Left kidney (tissue), 2 donors: Measurements from ENCODE around the gene GRAPL. TPM values are rescaled to one million over a fixed set of nuclear protein-coding genes. Genes with fewer than 3 reads are reported as not detected.
"Not testable (repeated sequence)": the region's sequence is repeated elsewhere in the genome, so short reads cannot be mapped to it uniquely, and the experiment has no call there.

Experiments used
- DNase-seq: peaks from one replicate; pipeline ENCODE4 v3.0.0-alpha.2; 2013
- polyA plus RNA-seq: library from polyadenylated mRNA; unstranded; fragments of 120-200 nt; gene quantifications from one replicate; pipeline ENCODE4 v1.2.1, GENCODE V29; 2013; ENCODE audit not compliant: insufficient read length

Gene GRAPL
- polyA plus RNA-seq, 1 donor, result 7.0 TPM

GRCh38 chr17:19136138-19136537 lies 8.7 kb downstream of the GRAPL start:
- DNase-seq, result not testable (repeated sequence)

- DNase-seq, result not testable (repeated sequence)
Measured at GRCh38 chr17:19136605-19137004, 9.2 kb downstream of the GRAPL start.

DNA sequence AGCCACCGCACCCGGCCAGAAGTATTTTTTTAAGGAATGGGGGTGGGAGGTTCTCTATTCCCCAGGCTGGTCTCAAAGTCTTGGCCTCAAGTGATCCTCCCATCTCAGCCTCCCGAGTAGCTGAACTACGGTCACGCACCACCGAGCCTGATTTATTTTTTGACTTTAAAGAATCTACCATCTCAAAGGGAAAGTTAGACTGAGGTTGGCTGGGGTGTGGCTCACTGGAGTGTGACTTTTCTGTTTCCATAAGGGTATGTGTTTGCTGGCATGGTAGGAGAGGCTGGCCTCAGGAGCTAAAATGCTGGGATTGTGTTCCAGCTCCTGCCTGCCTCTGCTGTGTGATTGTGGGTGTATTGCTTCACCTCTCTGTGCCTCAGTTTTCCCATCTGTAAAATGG lies 10.6 kb downstream of the GRAPL start:
- not testable (repeated sequence) for DNase-seq

- DNase-seq, result not testable (repeated sequence)
Measured at GRCh38 chr17:19141366-19142155, 14.2 kb downstream of the GRAPL start.

GRCh38 chr17:19142419-19142818 lies 15.0 kb downstream of the GRAPL start:
- not testable (repeated sequence) for DNase-seq

- DNase-seq, result not testable (repeated sequence)
Measured at GRCh38 chr17:19143097-19143777, 15.8 kb downstream of the GRAPL start.

DNA sequence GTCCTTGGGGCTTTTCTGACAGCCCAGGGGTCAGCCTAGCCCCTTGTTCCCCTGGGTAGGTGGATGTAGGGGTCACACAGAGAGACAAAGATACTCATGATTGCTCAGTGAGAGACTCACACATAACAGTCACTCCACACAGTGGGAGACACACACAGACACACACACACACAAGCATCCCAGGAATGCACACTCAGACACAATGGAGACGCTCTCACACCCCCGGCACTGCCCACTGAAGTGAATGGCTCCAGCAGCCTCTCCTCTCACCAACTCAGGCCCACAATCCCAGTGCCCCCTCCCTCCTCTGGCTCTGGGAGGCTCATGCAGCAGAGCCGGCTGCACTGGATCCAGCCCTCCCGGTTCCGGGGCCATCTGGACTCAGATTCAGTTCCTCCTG lies 17.0 kb downstream of the GRAPL start:
- DNase-seq, result not testable (repeated sequence)

DNA sequence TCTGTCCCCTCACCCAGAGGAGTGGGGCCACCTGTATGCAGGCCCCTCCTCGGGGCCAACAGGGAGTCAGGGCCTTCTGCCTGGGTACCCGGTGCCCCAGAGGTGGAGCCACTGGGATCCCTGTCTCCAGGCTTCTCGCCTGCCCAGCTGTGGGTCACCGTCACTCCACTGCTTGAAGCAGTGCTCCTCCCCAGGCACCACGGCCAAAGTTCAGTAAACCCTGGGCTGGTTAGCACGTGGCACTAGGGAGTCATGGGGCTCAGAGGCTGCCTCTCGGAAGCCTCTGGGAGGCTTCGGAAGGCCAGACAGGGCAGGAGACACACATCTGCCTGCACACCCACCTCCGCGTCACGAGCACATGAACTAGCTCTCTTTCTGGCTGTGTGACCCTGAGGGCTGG lies 18.1 kb downstream of the GRAPL start:
- not testable (repeated sequence) for DNase-seq

DNA sequence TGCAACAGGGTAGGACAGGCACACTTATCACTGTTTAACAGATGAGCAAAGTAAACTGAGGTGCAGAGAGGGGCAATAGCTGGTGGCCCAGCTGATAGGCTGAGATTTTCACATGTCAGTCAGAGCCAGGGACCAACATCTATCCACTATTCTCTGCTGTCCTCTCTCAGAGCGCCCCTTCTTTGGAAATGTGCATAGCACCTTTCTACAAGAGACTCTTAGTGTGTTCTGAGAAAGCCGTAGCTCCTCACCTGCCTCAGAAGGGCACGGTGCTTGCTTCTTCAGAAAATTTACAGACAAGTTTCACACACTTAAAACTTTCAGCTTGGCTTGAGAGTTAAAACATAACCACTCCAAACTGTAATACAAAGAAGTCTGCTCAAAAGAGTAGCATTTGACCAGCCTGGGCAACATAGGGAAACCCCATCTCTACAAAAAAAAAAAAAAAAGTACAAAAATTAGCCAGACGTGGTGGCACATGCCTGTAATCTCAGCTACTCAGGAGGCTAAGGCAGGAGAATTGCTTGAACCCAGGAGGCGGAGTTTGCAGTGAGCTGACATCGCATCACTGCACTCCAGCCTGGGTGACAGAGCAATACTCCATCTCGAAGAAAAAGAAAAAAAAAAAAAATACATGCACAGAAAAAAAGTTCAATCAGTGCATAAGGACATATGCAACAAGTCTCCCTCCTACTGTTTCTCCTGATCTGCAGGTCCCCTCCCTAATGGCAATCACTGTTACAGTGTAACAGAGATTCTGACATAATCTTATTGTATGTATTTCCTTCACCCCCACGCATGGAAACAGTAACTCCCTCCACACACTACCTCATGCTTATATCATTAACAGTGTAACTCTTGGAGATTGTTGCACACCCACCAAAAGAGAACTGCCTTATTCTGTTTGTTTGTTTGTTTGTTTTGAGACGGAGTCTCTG lies 23.6 kb downstream of the GRAPL start:
- DNase-seq, result not testable (repeated sequence)

DNA sequence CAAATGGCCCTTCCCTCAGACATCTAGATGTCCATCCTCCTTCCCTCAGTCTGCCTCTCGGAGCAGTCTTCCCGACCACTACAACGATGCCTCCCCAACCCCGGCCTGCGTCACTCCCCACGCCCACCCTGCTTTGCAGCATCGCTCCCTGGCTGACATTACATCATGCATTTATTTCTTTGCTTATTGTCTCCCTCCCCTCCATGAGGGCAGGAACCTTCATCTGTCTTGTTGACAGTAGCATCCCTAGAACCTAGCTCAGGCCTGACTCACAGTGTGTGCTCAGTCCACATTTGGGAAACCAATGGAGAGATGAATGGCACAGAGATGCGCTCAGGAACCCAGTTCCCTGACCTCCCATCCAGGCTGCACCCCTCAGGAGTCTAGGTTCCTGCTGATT lies 30.2 kb downstream of the GRAPL start:
- not testable (repeated sequence) for DNase-seq

GRCh38 chr17:19158478-19158877 lies 31.1 kb downstream of the GRAPL start:
- DNase-seq, result not testable (repeated sequence)

DNA sequence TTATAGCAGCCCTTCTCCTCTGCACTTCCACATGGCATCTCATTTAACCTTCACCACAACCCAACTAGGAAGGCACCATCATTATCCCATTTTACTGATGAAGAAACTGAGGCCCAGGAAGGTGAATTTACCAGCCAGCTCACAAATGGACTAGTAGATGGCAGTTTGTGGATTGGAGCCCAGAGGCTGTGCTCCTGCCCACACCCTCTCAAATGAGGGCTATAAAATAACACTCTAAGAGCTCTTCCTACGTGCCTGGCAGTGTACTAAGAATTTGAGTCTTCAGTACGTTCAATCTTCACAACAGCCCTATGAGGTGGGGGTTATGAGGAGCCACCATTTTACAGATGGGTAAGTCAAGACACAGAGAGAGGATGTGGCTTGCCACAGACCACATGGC lies 31.5 kb downstream of the GRAPL start:
- not testable (repeated sequence) for DNase-seq

DNA sequence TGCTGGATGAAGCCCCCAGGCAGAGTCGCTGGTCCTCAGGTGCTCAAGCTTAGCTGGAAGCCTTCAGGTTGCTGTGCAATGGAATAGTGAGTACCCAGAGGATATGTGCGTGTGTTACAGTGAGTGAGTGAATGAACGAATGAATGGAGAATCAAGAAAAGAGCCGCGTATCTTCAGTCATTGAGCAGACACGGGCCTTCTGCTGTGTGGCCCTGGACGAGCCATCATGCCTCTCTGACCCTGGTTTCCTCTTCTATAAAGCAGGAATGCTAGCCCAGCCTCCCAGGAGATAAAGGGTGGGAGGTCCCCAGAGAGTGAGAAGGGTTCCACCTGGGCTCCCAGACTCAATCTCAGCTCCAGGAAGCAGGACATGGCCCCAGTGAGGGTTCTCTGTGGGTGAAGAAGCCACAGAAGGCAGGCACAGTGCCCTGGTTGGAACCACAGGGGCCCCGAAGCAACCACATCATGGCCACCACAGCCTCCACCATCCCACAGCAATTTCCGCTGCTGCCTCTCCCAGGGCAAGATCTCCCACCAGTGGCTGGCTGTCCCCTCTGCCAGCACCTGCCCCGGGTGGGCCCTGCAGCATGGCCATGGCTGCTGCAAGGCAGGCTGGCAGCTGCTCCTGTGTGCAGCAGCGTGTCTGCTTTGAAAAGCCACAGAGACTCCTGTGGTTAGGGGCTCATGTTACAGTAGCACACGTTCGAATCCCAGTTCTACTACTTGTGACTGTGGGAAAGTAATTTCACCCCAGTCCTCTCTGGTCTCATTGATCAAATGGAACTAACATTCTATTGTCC lies 34.1 kb downstream of the GRAPL start:
- DNase-seq, result not testable (repeated sequence)

DNA sequence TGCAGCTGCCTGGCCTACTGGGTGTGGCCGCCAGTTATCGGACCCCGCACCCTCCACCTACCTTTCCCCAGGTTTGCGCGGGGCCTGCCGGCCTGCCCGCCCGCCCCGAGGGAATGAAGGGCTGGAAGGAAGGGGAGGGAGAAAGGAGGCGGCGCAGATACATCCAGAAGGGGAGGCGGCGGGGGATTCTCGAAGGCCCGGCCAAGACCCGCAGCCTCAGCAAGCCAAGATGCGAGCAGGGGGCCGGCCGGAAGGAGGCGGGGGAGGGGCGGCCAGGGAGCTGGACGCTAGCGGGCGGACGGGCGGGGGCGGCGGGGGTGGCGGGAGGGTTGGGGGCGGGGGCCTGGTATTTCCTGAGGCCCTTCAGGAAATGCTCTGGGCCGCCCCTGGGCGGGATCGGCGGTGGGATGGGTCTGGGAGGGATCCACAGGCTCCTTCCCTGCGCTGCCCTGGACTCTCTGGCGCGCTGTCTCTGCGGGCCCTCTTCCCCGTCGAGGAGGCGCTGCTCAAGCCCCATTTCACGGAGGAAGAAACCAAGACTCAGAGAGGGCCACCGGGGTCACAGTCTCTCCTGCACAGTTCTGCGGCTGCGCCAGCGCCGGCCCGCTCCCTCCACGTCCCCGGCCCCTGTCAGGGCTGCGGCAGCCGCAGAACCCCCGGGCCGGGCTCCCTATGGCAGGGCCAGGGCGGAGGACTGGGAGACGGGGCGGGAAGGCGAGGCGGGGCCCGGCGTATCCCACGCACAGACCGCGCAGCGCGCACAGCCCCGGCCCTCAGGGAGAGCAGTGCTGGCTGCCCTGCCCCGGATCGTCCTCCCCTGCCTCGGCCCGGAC lies 35.2 kb downstream of the GRAPL start:
- DNase-seq, result not testable (repeated sequence)

- DNase-seq, result not testable (repeated sequence)
Measured at GRCh38 chr17:19174422-19174821, 47.0 kb downstream of the GRAPL start.

GRCh38 chr17:19175410-19175809 lies 48.0 kb downstream of the GRAPL start:
- not testable (repeated sequence) for DNase-seq

DNA sequence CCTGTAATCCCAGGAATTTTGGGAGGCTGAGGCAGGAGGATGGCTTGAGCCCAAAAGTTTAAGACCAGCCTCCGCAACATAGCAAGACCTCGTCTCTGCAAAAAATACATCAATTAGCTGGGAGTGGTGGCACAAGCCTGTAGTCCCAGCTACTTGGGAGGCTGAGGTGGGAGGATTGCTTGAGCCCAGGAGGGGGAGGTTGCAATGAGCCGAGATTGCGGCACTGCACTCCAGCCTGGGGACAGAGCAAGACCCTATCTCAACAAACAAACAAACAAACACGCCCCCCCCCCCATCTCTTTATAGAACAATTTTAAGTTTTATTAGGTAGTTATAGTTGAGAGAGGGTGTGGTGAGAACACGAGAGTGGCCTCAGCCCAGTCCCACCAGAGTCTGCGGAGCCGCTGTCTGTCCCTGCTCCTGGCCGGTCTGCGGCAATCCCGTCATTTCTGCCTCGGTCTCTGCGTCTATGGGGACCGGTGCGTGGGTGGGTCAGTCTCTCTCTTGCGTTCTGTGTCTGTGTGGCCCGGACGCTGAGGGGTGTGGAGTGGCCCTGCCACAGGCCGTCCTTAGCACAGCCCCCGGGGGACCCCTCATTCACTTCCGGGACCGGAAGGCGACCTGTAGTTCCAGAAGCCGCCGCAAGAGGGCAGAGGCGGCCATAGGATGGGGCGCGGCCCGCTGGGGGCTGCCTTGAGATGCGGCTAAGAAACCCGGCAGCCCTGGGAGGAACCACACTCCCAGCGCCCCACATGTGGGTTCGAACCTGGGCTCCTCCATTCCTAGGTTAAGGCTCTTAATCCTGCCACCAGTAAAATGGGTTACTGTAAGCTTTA lies 53.9 kb downstream of the GRAPL start:
- not testable (repeated sequence) for DNase-seq

GRCh38 chr17:19187883-19188869 lies 60.8 kb downstream of the GRAPL start:
- DNase-seq, result not testable (repeated sequence)
